NB4 (cell line): Measurements from ENCODE around the gene G3BP1.

ENCODE experiments used
- CTCF ChIP-seq: IDR thresholded peaks from one replicate; pipeline ENCODE4 v1.5.1; 2012; ENCODE audit warnings: low read depth, low read length
- POLR2A ChIP-seq: IDR thresholded peaks from 2 replicates; pipeline ENCODE4 v1.6.1; 2011; ENCODE audit warnings: mild to moderate bottlenecking; ENCODE audit not compliant: insufficient read length; ENCODE audit errors: extremely low read depth
- TF ChIP-seq, protein P1 (sequence below): IDR thresholded peaks from 2 replicates; pipeline ENCODE4 v1.6.1; 2011; ENCODE audit warnings: low read depth, low read length

GRCh38 chr5:151755383-151755782 is 16.4 kb upstream of the G3BP1 start:
- TF ChIP-seq, protein P1, sequence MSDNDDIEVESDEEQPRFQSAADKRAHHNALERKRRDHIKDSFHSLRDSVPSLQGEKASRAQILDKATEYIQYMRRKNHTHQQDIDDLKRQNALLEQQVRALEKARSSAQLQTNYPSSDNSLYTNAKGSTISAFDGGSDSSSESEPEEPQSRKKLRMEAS: no peak
- TF ChIP-seq CTCF (no peak), POLR2A (no peak)
